Measurements from ENCODE around the gene FAM151A.

DNA sequence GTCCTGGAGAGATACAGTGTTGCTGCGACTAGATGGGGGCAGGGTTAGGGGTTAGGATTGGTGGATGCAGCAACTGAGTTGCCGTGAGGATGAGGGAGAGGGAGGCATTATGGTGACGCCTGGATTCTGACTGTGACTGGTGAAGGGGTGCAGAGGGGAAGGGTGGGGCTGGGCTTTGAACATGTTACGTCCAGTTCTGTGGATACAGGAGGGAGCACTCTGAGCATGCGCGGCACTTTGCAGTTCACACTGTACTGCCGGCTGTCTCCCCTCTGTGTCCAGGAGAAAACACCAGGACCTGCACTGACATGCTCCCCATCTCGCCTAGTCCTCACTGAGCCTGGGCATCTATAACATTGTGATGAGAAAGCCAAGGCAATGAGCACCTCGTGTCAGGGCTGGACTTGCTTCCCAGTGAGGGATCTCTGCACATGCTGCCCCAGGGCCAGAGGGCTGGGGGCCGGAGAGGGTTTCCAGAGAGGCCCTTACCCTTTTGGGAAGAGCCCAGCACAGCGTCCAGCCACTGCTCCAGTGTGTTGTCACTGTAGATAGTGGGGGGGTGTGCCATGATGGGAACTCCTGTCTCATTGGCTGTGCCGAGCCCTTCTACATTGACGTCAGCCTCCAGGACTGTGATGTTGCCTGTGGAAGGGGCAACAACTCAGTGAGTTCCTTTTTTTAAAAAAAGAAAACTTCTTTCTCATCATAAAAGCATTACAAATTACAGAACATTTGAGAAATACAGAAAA is 7.6 kb downstream of the FAM151A start:
- TF ChIP-seq POLR2A (IDR thresholded peaks at IDR 0.05; ENCODE audit: low read depth, low read length) (no peak), TAF1 (IDR thresholded peaks at IDR 0.05; ENCODE audit: low read depth, low read length) (no peak), POLR2AphosphoS5 (IDR thresholded peaks at IDR 0.05; ENCODE audit: low read depth, low read length) (no peak)

Measured in GM12891 (cell line).